Activated CD4-positive, alpha-beta T cell treated with anti-CD3 and anti-CD28 coated beads for 36 hours (primary cell): Measurements from ENCODE around the gene TRAPPC10. TPM values are rescaled to one million over a fixed set of nuclear protein-coding genes. Genes with fewer than 3 reads are reported as not detected.
"Not testable (repeated sequence)": the region's sequence is repeated elsewhere in the genome, so short reads cannot be mapped to it uniquely, and the experiment has no call there.

ENCODE experiments used
- ATAC-seq: fragments of 200-7000 bp; cut with Tn5 transposase; one replicate; pipeline ENCODE4 v1.10.0; 2021; ENCODE audit warnings: mild to moderate bottlenecking, moderate library complexity
- CTCF ChIA-PET: fragments of 350-600 bp; sonication (Branson Sonifier 250); formaldehyde crosslinking; loops from one replicate; lab custom pipeline; 2021; ENCODE audit warnings: antibody characterized with exemption; lab: Charles Lee
- POLR2A ChIA-PET: fragments of 350-600 bp; sonication (Branson Sonifier 250); formaldehyde crosslinking; loops from one replicate; lab custom pipeline; 2021; ENCODE audit warnings: antibody characterized with exemption, inconsistent platforms; lab: Charles Lee
- DNase-seq: peaks from one replicate; pipeline ENCODE4 v3.0.0-alpha.2; 2020
- H3K27ac Mint-ChIP-seq: one replicate; pipeline ENCODE4 v1.8.0; 2021; ENCODE audit warnings: mixed read lengths
- H3K27me3 Mint-ChIP-seq: one replicate; pipeline ENCODE4 v1.8.0; 2021; ENCODE audit warnings: mixed read lengths
- H3K36me3 Mint-ChIP-seq: one replicate; pipeline ENCODE4 v1.8.0; 2021; ENCODE audit warnings: low read depth, mixed read lengths
- H3K4me1 Mint-ChIP-seq: one replicate; pipeline ENCODE4 v1.8.0; 2021; ENCODE audit warnings: mixed read lengths
- H3K4me3 Mint-ChIP-seq: one replicate; pipeline ENCODE4 v1.8.0; 2021; ENCODE audit warnings: mild to moderate bottlenecking, moderate library complexity, mixed read lengths
- H3K9me3 Mint-ChIP-seq: one replicate; pipeline ENCODE4 v1.8.0; 2021; ENCODE audit warnings: low read depth, mixed read lengths
- intact Hi-C, 2 experiments: fragments of 100-400 bp; cut with DNase I in 1 of 2; cut with micrococcal nuclease in 1 of 2; formaldehyde crosslinking; loops; one replicate each; pipeline versions ENCODE4 v1.14.2 to v1.15.1; 2022 to 2024; cut with DNase I, micrococcal nuclease
- total RNA-seq, 2 experiments: library from RNA; stranded (reverse); gene quantifications; one replicate each; pipeline ENCODE4 v1.2.3, GENCODE V29; 2021

The TRAPPC10 gene
- total RNA-seq, 2 experiments from 2014 or later: 40.2 to 58.7 TPM

GRCh38 chr21:44138039-44138438, 125.9 kb downstream of the TRAPPC10 start:
- CTCF ChIA-PET, H3K27me3 Mint-ChIP-seq, H3K9me3 Mint-ChIP-seq, H3K4me3 Mint-ChIP-seq, intact Hi-C loops, H3K27ac Mint-ChIP-seq, POLR2A ChIA-PET, H3K36me3 Mint-ChIP-seq, H3K4me1 Mint-ChIP-seq: not testable (repeated sequence)
- peak; percentile 54 for DNase-seq
- peak; percentile 52 for ATAC-seq

- H3K9me3 Mint-ChIP-seq, DNase-seq, H3K4me3 Mint-ChIP-seq, H3K27ac Mint-ChIP-seq, POLR2A ChIA-PET, intact Hi-C loops, CTCF ChIA-PET, H3K36me3 Mint-ChIP-seq, H3K27me3 Mint-ChIP-seq, H3K4me1 Mint-ChIP-seq: not testable (repeated sequence)
- ATAC-seq: peak; percentile 20
Observed at GRCh38 chr21:44139787-44140551, 127.9 kb downstream of the TRAPPC10 start.

- intact Hi-C loops, H3K36me3 Mint-ChIP-seq, DNase-seq, CTCF ChIA-PET, H3K4me1 Mint-ChIP-seq, H3K27ac Mint-ChIP-seq, H3K9me3 Mint-ChIP-seq, POLR2A ChIA-PET, H3K4me3 Mint-ChIP-seq, H3K27me3 Mint-ChIP-seq: not testable (repeated sequence)
- ATAC-seq: peak; percentile 5
Observed at GRCh38 chr21:44140552-44140932, 128.4 kb downstream of the TRAPPC10 start.

GRCh38 chr21:44142470-44142869, 130.4 kb downstream of the TRAPPC10 start:
- H3K27ac Mint-ChIP-seq, H3K9me3 Mint-ChIP-seq, H3K27me3 Mint-ChIP-seq, POLR2A ChIA-PET, CTCF ChIA-PET, ATAC-seq, H3K4me1 Mint-ChIP-seq, H3K36me3 Mint-ChIP-seq, intact Hi-C loops, H3K4me3 Mint-ChIP-seq, DNase-seq: not testable (repeated sequence)

GRCh38 chr21:44143380-44143779, 131.3 kb downstream of the TRAPPC10 start:
- H3K27me3 Mint-ChIP-seq, H3K4me3 Mint-ChIP-seq, H3K36me3 Mint-ChIP-seq, H3K9me3 Mint-ChIP-seq, intact Hi-C loops, CTCF ChIA-PET, H3K4me1 Mint-ChIP-seq, H3K27ac Mint-ChIP-seq, POLR2A ChIA-PET: not testable (repeated sequence)
- peak; percentile 51 for ATAC-seq
- DNase-seq: peak; percentile 51

GRCh38 chr21:44143996-44144395, 131.9 kb downstream of the TRAPPC10 start:
- CTCF ChIA-PET, DNase-seq, H3K4me1 Mint-ChIP-seq, H3K9me3 Mint-ChIP-seq, H3K27ac Mint-ChIP-seq, H3K36me3 Mint-ChIP-seq, H3K27me3 Mint-ChIP-seq, intact Hi-C loops, POLR2A ChIA-PET, ATAC-seq, H3K4me3 Mint-ChIP-seq: not testable (repeated sequence)

- DNase-seq, H3K9me3 Mint-ChIP-seq, H3K36me3 Mint-ChIP-seq, H3K27me3 Mint-ChIP-seq, H3K4me3 Mint-ChIP-seq, H3K4me1 Mint-ChIP-seq, H3K27ac Mint-ChIP-seq, intact Hi-C loops, CTCF ChIA-PET, POLR2A ChIA-PET: not testable (repeated sequence)
- peak; percentile 42 for ATAC-seq
Observed at GRCh38 chr21:44144784-44145602, 132.9 kb downstream of the TRAPPC10 start.

GRCh38 chr21:44145616-44146015, 133.5 kb downstream of the TRAPPC10 start:
- H3K27ac Mint-ChIP-seq, ATAC-seq, H3K9me3 Mint-ChIP-seq, POLR2A ChIA-PET, intact Hi-C loops, CTCF ChIA-PET, DNase-seq, H3K36me3 Mint-ChIP-seq, H3K4me3 Mint-ChIP-seq, H3K4me1 Mint-ChIP-seq, H3K27me3 Mint-ChIP-seq: not testable (repeated sequence)

GRCh38 chr21:44147108-44147507, 135.0 kb downstream of the TRAPPC10 start:
- H3K9me3 Mint-ChIP-seq, H3K36me3 Mint-ChIP-seq, H3K27me3 Mint-ChIP-seq, H3K27ac Mint-ChIP-seq, intact Hi-C loops, DNase-seq, POLR2A ChIA-PET, H3K4me1 Mint-ChIP-seq, CTCF ChIA-PET, H3K4me3 Mint-ChIP-seq: not testable (repeated sequence)
- ATAC-seq: peak; percentile 34

- ATAC-seq, intact Hi-C loops: not testable (repeated sequence)
Observed at GRCh38 chr21:44150255-44150654, 138.1 kb downstream of the TRAPPC10 start.

GRCh38 chr21:44153214-44153888, 141.2 kb downstream of the TRAPPC10 start:
- H3K27me3 Mint-ChIP-seq, H3K27ac Mint-ChIP-seq, POLR2A ChIA-PET, intact Hi-C loops, H3K36me3 Mint-ChIP-seq, H3K4me3 Mint-ChIP-seq, CTCF ChIA-PET, H3K9me3 Mint-ChIP-seq, H3K4me1 Mint-ChIP-seq: not testable (repeated sequence)
- peak; percentile 61 for DNase-seq
- ATAC-seq: peak; percentile 53

More at GRCh38 chr21:44150255-44150654, 138.1 kb downstream of the TRAPPC10 start:
- H3K36me3 Mint-ChIP-seq, H3K27me3 Mint-ChIP-seq, H3K4me3 Mint-ChIP-seq, POLR2A ChIA-PET, H3K9me3 Mint-ChIP-seq, DNase-seq, H3K27ac Mint-ChIP-seq, H3K4me1 Mint-ChIP-seq, CTCF ChIA-PET: not testable (repeated sequence)
